ENCODE measurements around the gene KCNA10.

KCNA10 gene

GRCh38 chr1:110495926-110496600 is 22.9 kb downstream of the KCNA10 start:
- peak; percentile 71 for DNase-seq

GRCh38 chr1:110494522-110495406 is 24.2 kb downstream of the KCNA10 start:
- no peak for DNase-seq

- no peak for DNase-seq
Observed at GRCh38 chr1:110494036-110494435, 24.9 kb downstream of the KCNA10 start.

GRCh38 chr1:110493059-110493699 is 25.8 kb downstream of the KCNA10 start:
- no peak for DNase-seq

GRCh38 chr1:110492573-110492972 is 26.4 kb downstream of the KCNA10 start:
- DNase-seq, result no peak

- no peak for DNase-seq
Observed at GRCh38 chr1:110490791-110491451, 28.1 kb downstream of the KCNA10 start.

GRCh38 chr1:110489973-110490542 is 28.9 kb downstream of the KCNA10 start:
- DNase-seq, result no peak

- no peak for DNase-seq
Observed at GRCh38 chr1:110489406-110489805, 29.6 kb downstream of the KCNA10 start.

- no peak for DNase-seq
Observed at GRCh38 chr1:110488867-110489266, 30.1 kb downstream of the KCNA10 start.

GRCh38 chr1:110488161-110488560 is 30.8 kb downstream of the KCNA10 start:
- no peak for DNase-seq

- no peak for DNase-seq
Observed at GRCh38 chr1:110487726-110488125, 31.2 kb downstream of the KCNA10 start.

- no peak for DNase-seq
Observed at GRCh38 chr1:110485725-110486124, 33.2 kb downstream of the KCNA10 start.

- DNase-seq, result no peak
Observed at GRCh38 chr1:110484801-110485200, 34.2 kb downstream of the KCNA10 start.

- no peak for DNase-seq
Observed at GRCh38 chr1:110483308-110483685, 35.7 kb downstream of the KCNA10 start.

GRCh38 chr1:110482662-110483307 is 36.2 kb downstream of the KCNA10 start:
- no peak for DNase-seq

- DNase-seq, result no peak
Observed at GRCh38 chr1:110481968-110482623, 36.9 kb downstream of the KCNA10 start.

GRCh38 chr1:110480356-110481096 is 38.4 kb downstream of the KCNA10 start:
- no peak for DNase-seq

GRCh38 chr1:110478886-110479285 is 40.1 kb downstream of the KCNA10 start:
- no peak for DNase-seq

- no peak for DNase-seq
Observed at GRCh38 chr1:110477967-110478640, 40.9 kb downstream of the KCNA10 start.

- DNase-seq, result no peak
Observed at GRCh38 chr1:110477445-110477957, 41.5 kb downstream of the KCNA10 start.
